ENCODE results near the gene ATG7.

Gene ATG7

DNA sequence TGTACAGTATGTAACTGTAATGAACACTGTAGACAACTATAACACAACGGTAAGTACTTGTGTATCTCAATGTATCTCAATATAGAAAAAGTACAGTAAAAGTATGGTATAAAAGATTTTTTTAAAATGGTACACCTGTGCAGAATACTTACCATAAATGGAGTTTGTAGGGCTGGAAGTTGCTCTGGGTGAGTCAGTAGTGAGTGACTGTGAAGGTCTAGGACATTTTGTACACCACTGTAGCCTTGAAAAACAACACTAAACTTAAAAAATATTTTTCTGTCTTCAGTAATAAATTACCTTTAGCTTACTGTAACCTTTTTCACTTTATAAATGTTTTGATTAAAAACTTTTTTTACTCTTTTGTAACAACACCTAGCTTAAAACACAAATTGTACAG lies 142.9 kb downstream of the ATG7 start (continued):
- TF ChIP-seq ZNF785 (tag by site-specific recombination; IDR thresholded peaks at IDR 0.05) = no peak
- TF ChIP-seq ZFP41 (tag by site-specific recombination; IDR thresholded peaks at IDR 0.05; ENCODE audit: borderline replicate concordance) = no peak
- TF ChIP-seq, protein P1, sequence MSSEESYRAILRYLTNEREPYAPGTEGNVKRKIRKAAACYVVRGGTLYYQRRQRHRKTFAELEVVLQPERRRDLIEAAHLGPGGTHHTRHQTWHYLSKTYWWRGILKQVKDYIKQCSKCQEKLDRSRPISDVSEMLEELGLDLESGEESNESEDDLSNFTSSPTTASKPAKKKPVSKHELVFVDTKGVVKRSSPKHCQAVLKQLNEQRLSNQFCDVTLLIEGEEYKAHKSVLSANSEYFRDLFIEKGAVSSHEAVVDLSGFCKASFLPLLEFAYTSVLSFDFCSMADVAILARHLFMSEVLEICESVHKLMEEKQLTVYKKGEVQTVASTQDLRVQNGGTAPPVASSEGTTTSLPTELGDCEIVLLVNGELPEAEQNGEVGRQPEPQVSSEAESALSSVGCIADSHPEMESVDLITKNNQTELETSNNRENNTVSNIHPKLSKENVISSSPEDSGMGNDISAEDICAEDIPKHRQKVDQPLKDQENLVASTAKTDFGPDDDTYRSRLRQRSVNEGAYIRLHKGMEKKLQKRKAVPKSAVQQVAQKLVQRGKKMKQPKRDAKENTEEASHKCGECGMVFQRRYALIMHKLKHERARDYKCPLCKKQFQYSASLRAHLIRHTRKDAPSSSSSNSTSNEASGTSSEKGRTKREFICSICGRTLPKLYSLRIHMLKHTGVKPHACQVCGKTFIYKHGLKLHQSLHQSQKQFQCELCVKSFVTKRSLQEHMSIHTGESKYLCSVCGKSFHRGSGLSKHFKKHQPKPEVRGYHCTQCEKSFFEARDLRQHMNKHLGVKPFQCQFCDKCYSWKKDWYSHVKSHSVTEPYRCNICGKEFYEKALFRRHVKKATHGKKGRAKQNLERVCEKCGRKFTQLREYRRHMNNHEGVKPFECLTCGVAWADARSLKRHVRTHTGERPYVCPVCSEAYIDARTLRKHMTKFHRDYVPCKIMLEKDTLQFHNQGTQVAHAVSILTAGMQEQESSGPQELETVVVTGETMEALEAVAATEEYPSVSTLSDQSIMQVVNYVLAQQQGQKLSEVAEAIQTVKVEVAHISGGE (tag by site-specific recombination; conservative IDR thresholded peaks at IDR 0.05; ENCODE audit: low read depth) = no peak

DNA sequence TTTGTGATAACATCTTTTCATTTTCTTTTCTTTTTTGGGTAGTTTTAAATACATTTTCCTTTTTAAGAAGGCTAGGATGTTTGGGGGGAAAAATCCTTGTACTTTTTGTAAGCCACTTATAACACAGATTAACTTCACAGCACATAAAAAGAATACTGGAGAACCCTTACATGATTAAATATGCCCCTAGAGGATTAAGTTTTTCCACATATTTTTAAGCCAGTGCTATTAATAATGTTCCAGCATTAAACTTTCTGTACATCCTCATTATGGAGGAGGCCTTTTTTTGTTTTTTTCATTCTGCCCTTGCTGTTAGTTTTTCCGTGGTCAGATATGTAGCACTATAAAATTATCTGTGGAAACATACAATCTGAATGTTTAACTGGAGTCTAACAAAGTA lies 147.9 kb downstream of the ATG7 start:
- no peaks in the 10 kb centered on the region; a peak in 1 of 3 replicates for H3K36me3 ChIP-seq (ENCODE audit: control insufficient read depth in 2 of 2, insufficient read depth in 1 of 2, low read length in 2 of 2)
- ChIA-PET CTCF (no interaction called here), POLR2A (no interaction called here)
- no peak overlapping the region for H3K27ac ChIP-seq (ENCODE audit: extremely low read depth, low read depth, low read length)
- H3K9me3 ChIP-seq (ENCODE audit: control insufficient read depth, insufficient read depth, low read depth, low read length) = no peaks in the 10 kb centered on the region
- no peak overlapping the region for H3K4me3 ChIP-seq (ENCODE audit: low read depth, low read length)
- H3K4me1 ChIP-seq (ENCODE audit: control insufficient read depth, insufficient read depth, low read length) = 0 out of 2 replicates have a peak, but pooled peaks cover 2% of the 10 kb centered on the region
- TF ChIP-seq PRDM1 (tag by site-specific recombination; IDR thresholded peaks at IDR 0.05) (no peak), PRDM6 (tag by site-specific recombination; IDR thresholded peaks at IDR 0.05) (peak; percentile 49)

GRCh38 chr3:11422291-11422690 lies 150.1 kb downstream of the ATG7 start:
- no peak overlapping the region for H3K27ac ChIP-seq (ENCODE audit: extremely low read depth, low read depth, low read length)
- peaks cover 0 to 3% of the 10 kb centered on the region in 2 experiments; a peak in 2 of 3 replicates for H3K36me3 ChIP-seq (ENCODE audit: control insufficient read depth in 2 of 2, insufficient read depth in 1 of 2, low read length in 2 of 2)
- H3K9me3 ChIP-seq (ENCODE audit: control insufficient read depth, insufficient read depth, low read depth, low read length) = no peaks in the 10 kb centered on the region
- no peak overlapping the region for H3K4me3 ChIP-seq (ENCODE audit: low read depth, low read length)
- ChIA-PET POLR2A (interaction anchor here (0.6 kb wide), 1 partner anchor 22 kb away, joined by 6 read pairs; no protein-coding TSS in a partner anchor), CTCF (interaction anchor here (1.1 kb wide), 1 partner anchor 11 kb away, joined by 5 read pairs; no protein-coding TSS in a partner anchor)
- 0 out of 2 replicates have a peak, but pooled peaks cover 2% of the 10 kb centered on the region for H3K4me1 ChIP-seq (ENCODE audit: control insufficient read depth, insufficient read depth, low read length)
- TF ChIP-seq ZNF335 (tag by site-specific recombination; conservative IDR thresholded peaks at IDR 0.05) = no peak
- no peak for TF ChIP-seq ZFP37 (tag by site-specific recombination; IDR thresholded peaks at IDR 0.05)
- TF ChIP-seq IKZF3 (tag by site-specific recombination; IDR thresholded peaks at IDR 0.05) = no peak
- TF ChIP-seq ZNF664 (tag by site-specific recombination; IDR thresholded peaks at IDR 0.05) = no peak
- no peak for TF ChIP-seq ZNF660 (tag by site-specific recombination; IDR thresholded peaks at IDR 0.05)
- no peak for TF ChIP-seq ZNF433 (tag by site-specific recombination; IDR thresholded peaks at IDR 0.05; ENCODE audit: low read depth)
- no peak for TF ChIP-seq ZNF639 (tag by site-specific recombination; IDR thresholded peaks at IDR 0.05)
- no peak for TF ChIP-seq ZNF350 (tag by site-specific recombination; IDR thresholded peaks at IDR 0.05)
- TF ChIP-seq, protein P2, sequence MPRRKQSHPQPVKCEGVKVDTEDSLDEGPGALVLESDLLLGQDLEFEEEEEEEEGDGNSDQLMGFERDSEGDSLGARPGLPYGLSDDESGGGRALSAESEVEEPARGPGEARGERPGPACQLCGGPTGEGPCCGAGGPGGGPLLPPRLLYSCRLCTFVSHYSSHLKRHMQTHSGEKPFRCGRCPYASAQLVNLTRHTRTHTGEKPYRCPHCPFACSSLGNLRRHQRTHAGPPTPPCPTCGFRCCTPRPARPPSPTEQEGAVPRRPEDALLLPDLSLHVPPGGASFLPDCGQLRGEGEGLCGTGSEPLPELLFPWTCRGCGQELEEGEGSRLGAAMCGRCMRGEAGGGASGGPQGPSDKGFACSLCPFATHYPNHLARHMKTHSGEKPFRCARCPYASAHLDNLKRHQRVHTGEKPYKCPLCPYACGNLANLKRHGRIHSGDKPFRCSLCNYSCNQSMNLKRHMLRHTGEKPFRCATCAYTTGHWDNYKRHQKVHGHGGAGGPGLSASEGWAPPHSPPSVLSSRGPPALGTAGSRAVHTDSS (tag by site-specific recombination; IDR thresholded peaks at IDR 0.05) = no peak
- no peak for TF ChIP-seq ZNF10 (tag by site-specific recombination; IDR thresholded peaks at IDR 0.05)
- TF ChIP-seq, protein P3, sequence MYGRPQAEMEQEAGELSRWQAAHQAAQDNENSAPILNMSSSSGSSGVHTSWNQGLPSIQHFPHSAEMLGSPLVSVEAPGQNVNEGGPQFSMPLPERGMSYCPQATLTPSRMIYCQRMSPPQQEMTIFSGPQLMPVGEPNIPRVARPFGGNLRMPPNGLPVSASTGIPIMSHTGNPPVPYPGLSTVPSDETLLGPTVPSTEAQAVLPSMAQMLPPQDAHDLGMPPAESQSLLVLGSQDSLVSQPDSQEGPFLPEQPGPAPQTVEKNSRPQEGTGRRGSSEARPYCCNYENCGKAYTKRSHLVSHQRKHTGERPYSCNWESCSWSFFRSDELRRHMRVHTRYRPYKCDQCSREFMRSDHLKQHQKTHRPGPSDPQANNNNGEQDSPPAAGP (tag by site-specific recombination; IDR thresholded peaks at IDR 0.05) = no peak
- no peak for TF ChIP-seq ZNF654 (tag by site-specific recombination; IDR thresholded peaks at IDR 0.05; ENCODE audit: low read depth)
- no peak for TF ChIP-seq ZNF837 (tag by site-specific recombination; IDR thresholded peaks at IDR 0.05)
- no peak for TF ChIP-seq MEIS1 (CRISPR knock-in tag; IDR thresholded peaks at IDR 0.05; ENCODE audit: borderline replicate concordance)
- TF ChIP-seq, protein P4, sequence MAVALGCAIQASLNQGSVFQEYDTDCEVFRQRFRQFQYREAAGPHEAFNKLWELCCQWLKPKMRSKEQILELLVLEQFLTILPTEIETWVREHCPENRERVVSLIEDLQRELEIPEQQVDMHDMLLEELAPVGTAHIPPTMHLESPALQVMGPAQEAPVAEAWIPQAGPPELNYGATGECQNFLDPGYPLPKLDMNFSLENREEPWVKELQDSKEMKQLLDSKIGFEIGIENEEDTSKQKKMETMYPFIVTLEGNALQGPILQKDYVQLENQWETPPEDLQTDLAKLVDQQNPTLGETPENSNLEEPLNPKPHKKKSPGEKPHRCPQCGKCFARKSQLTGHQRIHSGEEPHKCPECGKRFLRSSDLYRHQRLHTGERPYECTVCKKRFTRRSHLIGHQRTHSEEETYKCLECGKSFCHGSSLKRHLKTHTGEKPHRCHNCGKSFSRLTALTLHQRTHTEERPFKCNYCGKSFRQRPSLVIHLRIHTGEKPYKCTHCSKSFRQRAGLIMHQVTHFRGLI (tag by site-specific recombination; IDR thresholded peaks at IDR 0.05) = no peak
